BJ (cell line): ENCODE data around the gene CLDN4. TPM values are rescaled to one million over a fixed set of nuclear protein-coding genes. Genes with fewer than 3 reads are reported as not detected.

Experiments
- CTCF ChIA-PET: fragments of 350-600 bp; formaldehyde crosslinking; extraction: SDS; loops from one replicate; lab custom pipeline; 2021; ENCODE audit warnings: antibody characterized with exemption, inconsistent platforms; lab: Yijun Ruan, JAX
- POLR2A ChIA-PET: fragments of 300-600 bp; sonication (Branson Sonifier 250); formaldehyde crosslinking; extraction: SDS; loops from one replicate; lab custom pipeline; 2021; ENCODE audit warnings: antibody characterized with exemption; lab: Charles Lee
- DNase-seq: peaks from one replicate; pipeline ENCODE4 v3.0.0-alpha.2; 2011; ENCODE audit warnings: low read depth
- H3K27me3 ChIP-seq: 2 replicates; pipeline ENCODE4 v1.6.0; 2011; ENCODE audit warnings: low read length; ENCODE audit not compliant: control insufficient read depth, insufficient read depth
- H3K36me3 ChIP-seq: 2 replicates; pipeline ENCODE4 v1.5.1; 2011; ENCODE audit warnings: low read length; ENCODE audit not compliant: control insufficient read depth, insufficient read depth
- H3K4me3 ChIP-seq: 2 replicates; pipeline ENCODE4 v1.5.1; 2011; ENCODE audit warnings: low read depth, mild to moderate bottlenecking, control low read depth, low read length
- polyA plus RNA-seq: library from polyadenylated mRNA; depleted of rRNA; stranded (reverse); fragments of >200 nt; gene quantifications from 2 replicates; pipeline ENCODE4 v1.2.3, GENCODE V29; 2011
- TF ChIP-seq, protein P1 (sequence below): IDR thresholded peaks from 2 replicates; pipeline ENCODE4 v1.5.1; 2011; ENCODE audit warnings: low read depth, mild to moderate bottlenecking, control low read depth, inconsistent platforms, low read length, moderate library complexity; ENCODE audit not compliant: insufficient read depth

The CLDN4 gene
- polyA plus RNA-seq, 1 experiment, result 0.18 TPM

GRCh38 chr7:73822319-73823173, 8.2 kb upstream of the CLDN4 start:
- Histone ChIP-seq H3K36me3 (no peaks in the 10 kb centered on the region), H3K4me3 (no peak overlapping the region), H3K27me3 (no peaks in the 10 kb centered on the region)
- TF ChIP-seq, protein P1, sequence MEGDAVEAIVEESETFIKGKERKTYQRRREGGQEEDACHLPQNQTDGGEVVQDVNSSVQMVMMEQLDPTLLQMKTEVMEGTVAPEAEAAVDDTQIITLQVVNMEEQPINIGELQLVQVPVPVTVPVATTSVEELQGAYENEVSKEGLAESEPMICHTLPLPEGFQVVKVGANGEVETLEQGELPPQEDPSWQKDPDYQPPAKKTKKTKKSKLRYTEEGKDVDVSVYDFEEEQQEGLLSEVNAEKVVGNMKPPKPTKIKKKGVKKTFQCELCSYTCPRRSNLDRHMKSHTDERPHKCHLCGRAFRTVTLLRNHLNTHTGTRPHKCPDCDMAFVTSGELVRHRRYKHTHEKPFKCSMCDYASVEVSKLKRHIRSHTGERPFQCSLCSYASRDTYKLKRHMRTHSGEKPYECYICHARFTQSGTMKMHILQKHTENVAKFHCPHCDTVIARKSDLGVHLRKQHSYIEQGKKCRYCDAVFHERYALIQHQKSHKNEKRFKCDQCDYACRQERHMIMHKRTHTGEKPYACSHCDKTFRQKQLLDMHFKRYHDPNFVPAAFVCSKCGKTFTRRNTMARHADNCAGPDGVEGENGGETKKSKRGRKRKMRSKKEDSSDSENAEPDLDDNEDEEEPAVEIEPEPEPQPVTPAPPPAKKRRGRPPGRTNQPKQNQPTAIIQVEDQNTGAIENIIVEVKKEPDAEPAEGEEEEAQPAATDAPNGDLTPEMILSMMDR, result no peak
- DNase-seq, result peak; percentile 95
- POLR2A ChIA-PET, result interaction anchor here (0.5 to 0.6 kb wide), 2 partner anchors 12 to 257 kb away, joined by 3 to 5 read pairs; no protein-coding TSS in a partner anchor
- CTCF ChIA-PET, result interaction anchor here (0.6 to 3.2 kb wide), 8 partner anchors 8 to 319 kb away, joined by 3 to 21 read pairs (median 4); partner anchors contain the start of gene CLDN4

DNA sequence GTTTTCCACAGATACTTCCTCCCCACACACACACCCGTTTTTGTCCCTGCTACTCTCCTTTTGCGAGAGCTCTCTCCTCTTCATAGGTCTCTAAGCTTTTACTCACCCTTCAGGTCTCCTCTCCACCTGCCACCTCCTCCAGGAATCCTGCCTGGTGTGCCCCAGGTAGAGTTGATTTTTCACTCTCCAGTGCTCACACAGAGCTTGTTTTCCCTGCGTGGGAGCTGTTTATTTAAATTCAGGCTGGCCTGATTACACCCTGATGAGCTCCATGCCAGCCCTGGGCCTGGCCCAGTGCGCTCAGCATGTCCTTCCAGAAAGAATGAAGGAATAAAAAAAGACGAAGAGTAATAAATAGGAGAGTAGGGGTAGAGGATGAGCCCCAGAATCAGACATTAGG, 7.5 kb upstream of the CLDN4 start:
- TF ChIP-seq, protein P1, result no peak
- Histone ChIP-seq H3K27me3 (no peaks in the 10 kb centered on the region), H3K4me3 (no peak overlapping the region), H3K36me3 (no peaks in the 10 kb centered on the region)
- CTCF ChIA-PET, result interaction anchor here (0.6 to 3.2 kb wide), 6 partner anchors 12 to 319 kb away, joined by 3 to 21 read pairs (median 6); no protein-coding TSS in a partner anchor
- no peak for DNase-seq
- POLR2A ChIA-PET, result interaction anchor here (0.5 kb wide), 1 partner anchor 256 kb away, joined by 3 read pairs; no protein-coding TSS in a partner anchor

GRCh38 chr7:73823873-73824592, 6.8 kb upstream of the CLDN4 start:
- POLR2A ChIA-PET, result no interaction called here
- H3K36me3 ChIP-seq, result no peaks in the 10 kb centered on the region
- TF ChIP-seq, protein P1, result no peak
- H3K27me3 ChIP-seq, result no peaks in the 10 kb centered on the region
- CTCF ChIA-PET, result interaction anchor here (0.9 to 3.2 kb wide), 5 partner anchors 8 to 42 kb away, joined by 3 to 21 read pairs (median 5); no protein-coding TSS in a partner anchor
- no peak for DNase-seq
- H3K4me3 ChIP-seq, result no peak overlapping the region

GRCh38 chr7:73824986-73825385, 5.8 kb upstream of the CLDN4 start:
- H3K36me3 ChIP-seq, result no peaks in the 10 kb centered on the region
- H3K4me3 ChIP-seq, result no peak overlapping the region
- H3K27me3 ChIP-seq, result no peaks in the 10 kb centered on the region
- no peak for DNase-seq
- ChIA-PET CTCF (interaction anchor here (1.9 to 3.1 kb wide), 2 partner anchors 9 to 29 kb away, joined by 5 to 20 read pairs; no protein-coding TSS in a partner anchor), POLR2A (no interaction called here)
- TF ChIP-seq, protein P1, result no peak
